SIG-M5 treated with dmso at 0.1 percent for 504 hours (cell line): ENCODE results near the gene PCNT.

Source experiments
- DNase-seq: peaks from one replicate; lab custom pipeline; 2025; ENCODE audit not compliant: unreplicated experiment; lab: John Stamatoyannopoulos, UW

The PCNT gene, protein sequence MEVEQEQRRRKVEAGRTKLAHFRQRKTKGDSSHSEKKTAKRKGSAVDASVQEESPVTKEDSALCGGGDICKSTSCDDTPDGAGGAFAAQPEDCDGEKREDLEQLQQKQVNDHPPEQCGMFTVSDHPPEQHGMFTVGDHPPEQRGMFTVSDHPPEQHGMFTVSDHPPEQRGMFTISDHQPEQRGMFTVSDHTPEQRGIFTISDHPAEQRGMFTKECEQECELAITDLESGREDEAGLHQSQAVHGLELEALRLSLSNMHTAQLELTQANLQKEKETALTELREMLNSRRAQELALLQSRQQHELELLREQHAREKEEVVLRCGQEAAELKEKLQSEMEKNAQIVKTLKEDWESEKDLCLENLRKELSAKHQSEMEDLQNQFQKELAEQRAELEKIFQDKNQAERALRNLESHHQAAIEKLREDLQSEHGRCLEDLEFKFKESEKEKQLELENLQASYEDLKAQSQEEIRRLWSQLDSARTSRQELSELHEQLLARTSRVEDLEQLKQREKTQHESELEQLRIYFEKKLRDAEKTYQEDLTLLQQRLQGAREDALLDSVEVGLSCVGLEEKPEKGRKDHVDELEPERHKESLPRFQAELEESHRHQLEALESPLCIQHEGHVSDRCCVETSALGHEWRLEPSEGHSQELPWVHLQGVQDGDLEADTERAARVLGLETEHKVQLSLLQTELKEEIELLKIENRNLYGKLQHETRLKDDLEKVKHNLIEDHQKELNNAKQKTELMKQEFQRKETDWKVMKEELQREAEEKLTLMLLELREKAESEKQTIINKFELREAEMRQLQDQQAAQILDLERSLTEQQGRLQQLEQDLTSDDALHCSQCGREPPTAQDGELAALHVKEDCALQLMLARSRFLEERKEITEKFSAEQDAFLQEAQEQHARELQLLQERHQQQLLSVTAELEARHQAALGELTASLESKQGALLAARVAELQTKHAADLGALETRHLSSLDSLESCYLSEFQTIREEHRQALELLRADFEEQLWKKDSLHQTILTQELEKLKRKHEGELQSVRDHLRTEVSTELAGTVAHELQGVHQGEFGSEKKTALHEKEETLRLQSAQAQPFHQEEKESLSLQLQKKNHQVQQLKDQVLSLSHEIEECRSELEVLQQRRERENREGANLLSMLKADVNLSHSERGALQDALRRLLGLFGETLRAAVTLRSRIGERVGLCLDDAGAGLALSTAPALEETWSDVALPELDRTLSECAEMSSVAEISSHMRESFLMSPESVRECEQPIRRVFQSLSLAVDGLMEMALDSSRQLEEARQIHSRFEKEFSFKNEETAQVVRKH (N-terminal part only)

DNA sequence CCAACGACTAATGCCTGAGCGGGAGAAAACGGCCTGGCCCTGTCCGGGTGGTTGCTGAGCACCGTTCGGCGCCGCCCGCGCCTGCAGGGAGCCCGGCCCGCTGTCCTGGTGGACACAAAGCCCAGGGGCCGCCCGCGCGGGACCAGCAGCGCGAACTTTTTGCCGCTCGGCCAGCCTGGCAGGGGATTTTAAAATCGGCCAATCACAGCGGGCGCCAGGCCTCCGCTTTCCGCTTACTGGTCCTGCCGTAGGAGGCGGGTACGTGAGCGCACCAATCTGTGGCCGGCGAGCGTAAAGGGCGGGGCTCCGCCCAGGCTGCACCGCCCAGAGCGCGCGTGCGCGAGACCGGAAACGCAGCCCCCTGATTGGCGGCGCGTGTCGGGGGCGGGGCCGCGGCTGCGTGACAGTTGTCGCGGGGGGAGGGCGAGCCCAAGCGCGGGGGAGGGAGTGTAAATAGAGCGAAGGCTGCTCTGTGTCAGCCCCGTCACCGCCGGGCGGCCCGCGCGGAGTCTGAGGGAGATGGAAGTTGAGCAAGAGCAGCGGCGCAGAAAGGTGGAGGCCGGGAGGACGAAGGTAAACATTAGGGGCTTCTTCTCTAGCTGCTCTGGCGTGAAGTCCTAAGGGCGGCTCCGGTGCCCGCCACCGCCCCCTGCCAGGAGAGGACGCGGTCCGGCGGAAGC lies at the start of gene PCNT, which contains the start of gene C21orf58:
Gene PCNT (plus strand): TSS at position 447 of the 680 bp plus-strand sequence. CDS start 73 bp downstream, at position 520.
Gene C21orf58 (minus strand): TSS at position 161 of the 680 bp plus-strand sequence. CDS start 1,132 bp downstream, outside the sequence.
- DNase-seq = peak; percentile 98

DNA sequence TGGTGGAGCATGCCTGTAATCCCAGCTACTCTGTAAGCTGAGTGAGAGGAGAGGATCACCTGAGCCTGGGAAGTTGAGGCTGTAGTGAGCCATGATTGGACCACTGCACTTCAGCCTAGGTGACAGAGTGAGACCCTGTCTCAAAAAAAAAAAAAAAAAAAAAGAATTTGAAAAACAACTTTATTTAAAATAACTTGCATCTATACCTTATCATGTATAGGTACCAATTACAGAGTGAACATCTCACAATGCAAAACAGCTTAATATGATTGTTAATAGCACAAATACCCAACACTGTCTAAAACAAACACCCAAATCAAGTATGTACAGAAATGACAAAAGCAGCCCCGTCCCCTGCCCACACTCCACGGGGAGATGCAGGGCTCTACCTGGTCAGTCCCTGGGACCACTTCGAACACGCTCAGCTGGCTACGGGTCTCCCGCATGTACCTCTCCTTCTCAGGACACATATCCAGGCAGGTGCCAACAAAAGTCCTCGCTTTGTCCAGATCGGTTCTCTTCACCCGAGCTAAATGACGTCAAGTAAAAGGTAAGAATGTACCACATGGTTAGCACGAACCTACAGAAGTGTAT lies 49.1 kb upstream of the PCNT start:
- no peak for DNase-seq

DNA sequence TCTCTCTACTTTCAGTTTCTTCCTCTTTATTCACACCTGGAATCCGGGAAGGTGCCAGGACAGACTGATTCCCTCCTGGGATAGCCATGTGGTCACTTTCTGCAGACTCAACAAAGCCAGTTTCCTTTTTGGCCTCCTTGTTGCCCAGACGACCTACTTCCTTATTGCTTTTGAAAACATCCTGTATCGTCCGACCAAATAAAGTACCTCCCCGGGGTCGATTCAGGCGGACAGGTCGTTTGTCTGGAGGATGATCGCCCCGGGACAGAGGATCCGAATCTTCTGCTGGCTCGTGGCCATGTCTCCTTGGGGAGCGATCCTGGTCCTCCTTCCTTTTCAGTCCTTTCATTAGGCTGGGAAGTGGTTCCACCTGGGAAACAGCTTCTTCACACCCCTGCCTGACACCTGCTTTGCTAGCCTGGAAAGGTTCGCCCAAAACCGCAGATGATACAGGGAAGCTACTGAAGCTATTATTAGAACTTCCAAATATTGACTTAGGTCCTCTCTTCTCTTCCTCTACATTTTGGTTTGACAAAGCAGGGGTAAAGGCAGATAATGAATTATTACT lies 39.8 kb upstream of the PCNT start:
- peak; percentile 43 for DNase-seq

DNA sequence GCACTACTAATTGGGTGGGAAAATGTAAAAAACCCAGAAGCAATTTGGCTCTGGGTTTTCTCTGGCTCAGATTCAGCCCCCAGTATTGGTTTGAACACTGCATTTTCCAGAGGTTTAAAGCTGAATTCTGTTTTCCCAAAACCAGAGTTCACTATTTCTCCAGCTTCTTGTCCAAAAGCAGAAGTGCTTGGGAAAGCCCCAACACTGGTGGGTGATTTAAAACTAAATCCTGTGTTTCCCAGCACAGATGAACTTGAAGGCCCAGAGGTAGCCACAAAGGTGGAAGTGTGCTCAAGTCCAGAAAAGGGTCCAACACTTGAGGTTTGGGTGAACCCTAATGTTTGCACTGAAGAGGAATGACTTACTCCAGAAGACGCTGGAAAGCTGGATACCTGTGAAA lies 39.2 kb upstream of the PCNT start:
- DNase-seq = no peak

DNA sequence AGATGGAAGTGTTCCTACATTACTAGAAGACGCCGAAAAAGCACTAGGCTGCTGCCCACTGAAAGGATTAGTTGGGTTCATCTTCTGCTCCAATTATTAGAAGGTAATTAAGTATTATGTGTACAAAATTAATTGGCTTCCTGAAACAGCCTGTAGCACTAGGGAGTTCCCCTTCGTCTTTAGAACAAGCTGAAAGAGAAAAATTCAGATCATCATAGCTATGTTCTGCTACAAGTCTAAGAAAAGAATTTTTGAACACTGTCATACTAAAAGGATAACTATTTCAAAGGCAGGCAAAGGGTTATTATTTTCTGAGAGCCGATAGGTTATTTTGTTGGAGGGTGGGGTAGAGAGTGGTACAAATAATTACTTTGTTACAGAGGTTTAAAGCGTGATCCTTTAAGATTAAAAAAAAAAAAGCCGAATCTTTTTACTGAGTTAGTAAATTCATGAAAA lies 38.7 kb upstream of the PCNT start, which contains the start of gene MCM3AP:
Gene MCM3AP (minus strand): TSS at position 406 of the 456 bp plus-strand sequence. CDS start 325 bp downstream, at position 81.
- DNase-seq = no peak

DNA sequence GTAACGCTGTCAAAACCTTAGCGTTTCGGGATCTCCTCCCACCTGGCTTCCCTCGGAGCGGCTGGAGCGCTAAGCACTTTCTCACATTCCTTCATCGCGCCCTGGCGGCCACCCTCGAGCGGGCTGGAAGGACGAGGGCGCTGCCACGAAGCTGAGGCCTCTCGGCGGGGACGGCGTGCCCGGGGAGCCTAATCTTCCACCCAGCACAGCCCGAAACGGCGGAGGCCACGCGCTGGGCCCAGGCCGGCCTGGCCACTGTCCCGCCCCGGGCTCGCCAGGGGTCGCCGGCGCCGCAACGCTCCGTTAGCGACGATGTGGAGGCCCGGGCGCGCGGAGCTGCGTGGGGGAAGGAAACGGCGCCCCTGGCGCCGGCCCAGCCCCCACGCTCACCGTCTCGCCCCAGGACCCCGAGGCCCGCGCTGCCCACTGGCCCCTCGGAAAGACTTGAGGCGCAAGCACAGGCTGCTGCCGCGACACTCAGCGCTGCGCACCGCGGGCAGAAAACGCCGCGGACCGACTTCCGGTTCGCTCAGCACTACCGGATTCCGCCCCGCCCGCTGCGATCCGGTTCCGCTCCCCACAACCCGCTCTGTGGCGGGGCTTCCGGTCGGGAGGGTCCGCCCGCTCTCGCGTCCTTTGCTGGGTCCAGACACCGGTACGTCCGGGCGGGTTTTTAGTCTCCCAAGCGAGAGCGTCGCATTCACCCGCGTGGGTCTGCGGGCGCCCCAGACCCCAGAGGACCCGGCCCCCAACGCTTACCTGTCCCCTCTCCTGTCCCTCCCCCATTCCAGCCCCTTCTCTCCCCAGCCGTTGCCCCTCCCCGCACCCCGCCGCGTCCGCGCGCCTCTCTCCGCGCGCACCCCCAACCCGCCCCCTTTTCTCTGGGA lies 38.0 kb upstream of the PCNT start, which contains the start of gene YBEY:
Gene YBEY (plus strand): TSS at position 582 of the 887 bp plus-strand sequence. CDS start 572 bp downstream, outside the sequence.
- peak; percentile 88 for DNase-seq

DNA sequence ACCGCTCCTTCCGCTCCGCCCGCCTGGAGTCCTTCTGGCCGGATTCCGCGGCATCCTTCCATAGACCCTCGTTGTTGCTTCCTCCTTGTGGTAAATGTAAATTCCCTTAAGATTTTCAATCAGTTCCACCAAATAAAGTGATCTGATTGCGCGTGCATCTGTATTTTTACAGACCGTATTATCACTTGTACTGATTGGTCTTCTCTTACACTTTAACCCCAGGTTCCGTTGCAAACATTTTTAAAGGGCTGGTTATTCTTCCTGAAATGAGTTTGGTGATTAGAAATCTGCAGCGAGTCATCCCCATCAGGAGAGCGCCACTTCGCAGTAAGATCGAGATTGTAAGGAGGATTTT lies 37.3 kb upstream of the PCNT start:
- DNase-seq = no peak

DNA sequence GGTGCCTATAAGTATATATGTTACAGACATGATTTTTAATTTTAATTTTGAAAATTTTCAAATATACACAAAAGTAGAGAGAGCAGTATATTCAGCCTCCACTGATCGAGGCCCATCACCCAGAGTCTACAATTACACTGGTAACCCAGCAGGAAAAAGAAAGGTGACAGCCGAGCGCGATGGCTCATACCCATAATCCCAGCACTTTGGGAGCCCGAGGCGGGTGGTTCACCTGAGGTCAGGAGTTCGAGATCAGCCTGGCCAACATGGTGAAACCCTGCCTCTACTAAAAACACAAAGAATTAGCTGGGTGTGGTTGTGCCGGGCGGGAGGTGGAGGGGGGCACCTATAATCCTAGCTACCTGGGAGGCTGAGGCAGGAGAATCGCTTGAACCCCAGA lies 36.4 kb upstream of the PCNT start:
- DNase-seq = no peak

DNA sequence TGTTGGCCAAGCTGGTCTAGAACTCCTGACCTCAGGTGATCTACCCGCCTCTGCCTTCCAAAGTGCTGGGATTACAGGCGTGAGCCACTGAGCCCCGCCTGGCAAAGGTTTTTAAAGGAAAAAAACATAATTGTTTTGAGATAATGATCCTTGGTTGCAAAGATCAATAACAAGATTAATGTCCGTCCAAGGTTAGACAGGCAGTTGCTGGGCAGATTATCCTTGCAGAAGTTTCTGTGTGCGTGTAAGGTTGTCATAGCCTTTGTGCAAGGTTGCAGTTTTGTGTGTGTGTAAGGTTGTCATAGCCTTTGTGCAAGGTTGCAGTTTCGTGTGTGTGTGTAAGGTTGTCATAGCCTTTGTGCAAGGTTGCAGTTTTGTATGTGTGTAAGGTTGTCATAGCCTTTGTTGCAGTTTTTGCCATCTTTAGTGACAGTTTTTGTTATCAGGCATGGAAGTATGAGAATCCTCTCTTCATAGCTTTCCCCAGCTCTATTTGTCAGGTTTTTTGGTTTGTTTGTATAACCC lies 34.2 kb upstream of the PCNT start:
- no peak for DNase-seq

DNA sequence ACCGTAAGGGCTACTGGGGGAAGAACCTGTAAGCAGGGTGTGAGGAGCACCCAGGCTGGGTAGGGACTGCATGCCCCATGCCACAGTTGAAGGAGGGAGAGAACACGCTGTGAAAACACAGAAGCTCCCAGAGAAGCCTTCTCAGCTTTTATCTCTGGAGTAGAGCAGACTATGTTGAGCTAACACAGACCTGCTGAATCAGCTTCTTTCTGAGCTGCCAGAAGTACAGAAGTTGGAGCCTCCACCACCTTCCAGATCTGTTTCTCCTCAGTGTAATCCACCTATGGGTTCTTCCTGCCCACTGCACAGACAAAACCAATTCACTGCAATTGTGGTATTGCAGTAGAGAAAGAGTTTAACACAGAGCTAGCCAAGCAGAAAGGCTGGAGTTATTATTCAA lies 32.4 kb upstream of the PCNT start:
- DNase-seq = no peak

DNA sequence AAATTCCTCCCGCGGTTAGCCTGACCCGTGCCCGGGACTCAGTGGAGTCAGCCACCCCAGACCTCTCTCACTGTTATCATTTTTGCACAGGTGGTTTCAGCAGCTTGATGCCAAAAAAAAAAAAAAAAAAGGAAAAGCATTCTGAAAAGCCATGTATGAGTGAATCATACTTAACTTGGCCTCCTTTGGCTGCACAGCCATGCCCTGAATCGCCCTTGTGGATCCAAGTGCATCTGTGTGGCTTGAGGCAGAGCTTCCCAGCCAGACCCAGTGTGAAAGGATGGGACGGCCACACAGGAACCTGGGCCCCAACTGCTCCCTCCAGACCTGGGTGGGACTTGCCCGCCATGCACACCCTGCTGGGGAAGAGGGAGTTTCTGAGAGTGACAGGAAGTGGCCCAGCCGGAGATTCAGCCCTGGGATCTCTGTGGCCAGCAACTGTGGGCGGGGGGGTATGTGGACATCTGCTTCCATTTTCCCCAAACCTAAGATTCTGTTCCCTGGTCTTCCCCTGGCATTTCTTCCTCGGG lies 29.2 kb upstream of the PCNT start:
- no peak for DNase-seq

DNA sequence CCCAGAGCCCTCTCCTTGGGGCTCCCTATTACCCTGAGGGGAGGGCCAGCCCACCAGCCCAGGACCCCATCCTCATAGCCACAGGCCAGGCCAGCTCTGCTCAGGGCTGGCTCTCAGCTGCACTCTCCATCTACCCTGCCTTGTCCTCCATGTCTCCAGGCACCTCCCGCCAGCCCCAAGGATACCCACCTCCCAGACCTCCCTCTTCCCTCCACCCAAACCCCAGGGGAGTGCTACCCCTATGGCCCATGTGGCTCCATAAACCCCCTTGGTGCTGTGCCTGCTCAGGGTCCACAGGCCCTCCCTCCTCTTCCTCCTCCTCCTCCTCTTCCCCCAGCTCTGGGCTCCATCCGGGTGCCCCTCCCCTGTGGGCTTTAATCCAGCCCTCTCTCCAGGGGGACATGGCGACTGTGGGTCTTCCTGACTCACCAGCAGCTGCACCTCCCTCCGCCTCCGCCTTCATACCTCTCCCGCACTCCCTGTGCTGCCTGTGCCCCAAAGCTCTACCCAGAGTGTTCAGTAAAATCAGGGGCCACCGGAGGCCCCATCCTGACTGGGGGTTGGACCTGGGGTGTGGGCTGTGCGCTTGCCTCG lies 28.7 kb upstream of the PCNT start:
- no peak for DNase-seq

DNA sequence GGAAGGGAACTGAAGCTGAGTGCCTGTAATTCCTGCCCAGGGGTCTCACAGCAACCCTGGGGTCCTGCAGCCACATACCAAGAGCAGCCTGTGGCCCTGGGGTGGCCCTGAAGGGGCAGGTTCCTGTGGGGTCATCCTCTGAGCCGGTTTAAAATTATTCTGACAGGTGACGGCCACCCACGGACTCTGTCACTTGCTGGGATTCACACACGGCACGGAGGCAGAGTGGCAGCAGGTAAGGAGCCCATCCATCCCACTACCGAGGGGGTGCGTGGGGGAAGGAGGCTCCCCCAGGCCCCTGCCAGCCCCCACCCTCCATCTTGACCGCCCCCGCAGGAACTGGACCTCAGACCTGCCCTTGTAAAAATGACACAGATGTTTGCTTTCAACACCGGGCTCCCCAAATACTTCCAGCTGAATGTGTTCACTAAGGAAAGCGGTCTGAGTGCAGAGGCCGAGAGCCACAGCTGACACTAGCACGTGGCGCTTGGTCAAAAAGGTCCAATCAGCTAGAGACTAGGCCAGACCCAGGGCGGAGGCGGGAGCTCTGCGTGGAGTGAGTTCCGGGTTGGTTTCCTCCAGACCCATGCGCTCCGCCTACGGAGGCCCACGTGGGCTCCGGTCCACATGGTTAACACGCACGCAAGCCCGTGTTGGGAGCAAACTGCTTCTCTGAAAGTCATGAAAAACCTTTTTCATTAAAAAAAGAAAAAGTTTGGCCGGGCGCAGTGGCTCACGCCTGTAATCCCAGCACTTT lies 27.8 kb upstream of the PCNT start:
- no peak for DNase-seq

DNA sequence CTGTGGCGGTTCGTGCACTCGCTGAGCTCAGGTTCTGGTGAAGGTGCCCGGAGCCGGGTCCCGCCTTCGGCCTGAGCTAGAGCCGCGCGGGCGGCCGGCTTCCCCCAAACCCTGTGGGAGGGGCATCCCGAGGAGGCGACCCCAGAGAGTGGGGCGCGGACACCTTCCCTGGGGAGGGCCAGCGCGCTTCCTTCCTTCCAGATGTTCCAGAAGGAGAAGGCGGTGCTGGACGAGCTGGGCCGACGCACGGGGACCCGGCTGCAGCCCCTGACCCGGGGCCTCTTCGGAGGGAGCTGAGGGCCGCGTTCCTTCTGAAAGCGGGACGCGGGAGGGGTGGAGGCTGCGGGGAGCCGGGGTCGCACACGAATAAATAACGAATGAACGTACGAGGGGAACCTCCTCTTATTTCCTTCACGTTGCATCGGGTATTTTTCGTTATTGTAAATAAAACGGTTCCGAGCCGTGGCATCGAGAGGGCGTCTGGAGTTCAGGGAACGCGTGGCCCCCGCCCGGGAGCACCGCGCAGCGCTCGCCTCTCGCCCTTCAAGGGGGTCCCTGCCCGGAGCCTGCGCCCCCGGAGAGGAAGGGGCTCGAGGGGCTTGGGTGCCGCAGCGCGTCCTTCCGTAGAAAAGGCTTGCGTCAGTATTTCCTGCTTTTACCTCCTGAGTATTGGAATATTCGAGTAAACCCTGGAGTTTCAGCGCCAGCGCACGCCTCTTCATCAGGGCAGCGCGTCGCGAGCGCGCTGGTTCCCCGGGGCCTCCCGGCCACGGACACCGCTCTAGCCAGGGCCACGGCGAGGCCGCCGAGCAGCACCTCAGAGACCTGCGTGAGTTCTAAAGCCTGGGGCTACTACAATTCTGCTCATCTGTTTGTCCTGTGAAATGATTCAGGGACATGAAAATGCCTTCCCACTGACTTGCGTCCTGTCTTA lies 26.4 kb upstream of the PCNT start:
- DNase-seq = no peak

DNA sequence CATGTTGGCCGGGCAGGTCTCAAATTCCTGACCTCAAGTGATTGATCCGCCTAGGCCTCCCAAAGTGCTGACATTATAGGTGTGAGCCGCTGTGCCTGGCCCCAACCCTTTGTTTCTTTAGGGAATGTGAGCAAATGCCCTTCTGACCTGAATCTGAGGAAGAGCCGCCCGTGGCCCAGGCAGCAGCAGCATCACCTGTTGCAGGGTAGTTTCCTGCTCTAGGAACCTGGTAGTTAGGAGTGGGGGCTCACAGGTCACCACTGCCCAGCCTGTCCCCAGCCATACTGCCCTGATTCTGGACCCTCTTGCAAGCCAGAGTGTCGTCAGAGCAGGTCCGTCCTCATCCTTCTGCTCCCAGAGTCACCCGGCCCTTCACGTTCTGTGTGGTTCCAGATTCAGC lies 24.8 kb upstream of the PCNT start:
- DNase-seq = no peak

DNA sequence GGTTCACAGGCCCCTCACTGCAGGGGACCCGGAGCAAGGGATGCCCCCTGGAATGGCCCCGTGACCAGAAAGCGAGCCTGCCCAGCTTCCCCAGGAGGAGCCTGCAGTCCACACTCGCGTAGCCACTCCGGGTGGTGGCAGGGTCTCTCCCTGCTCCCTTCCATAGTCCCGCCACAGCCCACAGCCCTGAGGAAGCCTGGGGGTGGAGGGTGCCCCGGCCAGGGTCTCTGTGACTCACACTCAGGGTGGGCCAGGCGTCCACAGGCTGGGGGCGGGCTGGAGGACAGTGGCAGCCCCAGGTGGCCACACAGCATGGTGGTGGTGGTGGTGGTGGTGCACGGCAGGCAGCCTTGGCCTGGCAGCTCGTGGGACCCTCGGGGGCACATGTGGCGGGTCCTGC lies 22.2 kb upstream of the PCNT start:
- DNase-seq = no peak
